GM21390 (cell line): Measurements from ENCODE around the gene SLC17A5.
"Not testable (repeated sequence)": the region's sequence is repeated elsewhere in the genome, so short reads cannot be mapped to it uniquely, and the experiment has no call there.

Experiments
- ATAC-seq: cut with Tn5 transposase; IDR thresholded peaks from one replicate; pipeline ENCODE4 v1.9.1; 2021; ENCODE audit not compliant: unreplicated experiment

SLC17A5 gene, protein sequence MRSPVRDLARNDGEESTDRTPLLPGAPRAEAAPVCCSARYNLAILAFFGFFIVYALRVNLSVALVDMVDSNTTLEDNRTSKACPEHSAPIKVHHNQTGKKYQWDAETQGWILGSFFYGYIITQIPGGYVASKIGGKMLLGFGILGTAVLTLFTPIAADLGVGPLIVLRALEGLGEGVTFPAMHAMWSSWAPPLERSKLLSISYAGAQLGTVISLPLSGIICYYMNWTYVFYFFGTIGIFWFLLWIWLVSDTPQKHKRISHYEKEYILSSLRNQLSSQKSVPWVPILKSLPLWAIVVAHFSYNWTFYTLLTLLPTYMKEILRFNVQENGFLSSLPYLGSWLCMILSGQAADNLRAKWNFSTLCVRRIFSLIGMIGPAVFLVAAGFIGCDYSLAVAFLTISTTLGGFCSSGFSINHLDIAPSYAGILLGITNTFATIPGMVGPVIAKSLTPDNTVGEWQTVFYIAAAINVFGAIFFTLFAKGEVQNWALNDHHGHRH

DNA sequence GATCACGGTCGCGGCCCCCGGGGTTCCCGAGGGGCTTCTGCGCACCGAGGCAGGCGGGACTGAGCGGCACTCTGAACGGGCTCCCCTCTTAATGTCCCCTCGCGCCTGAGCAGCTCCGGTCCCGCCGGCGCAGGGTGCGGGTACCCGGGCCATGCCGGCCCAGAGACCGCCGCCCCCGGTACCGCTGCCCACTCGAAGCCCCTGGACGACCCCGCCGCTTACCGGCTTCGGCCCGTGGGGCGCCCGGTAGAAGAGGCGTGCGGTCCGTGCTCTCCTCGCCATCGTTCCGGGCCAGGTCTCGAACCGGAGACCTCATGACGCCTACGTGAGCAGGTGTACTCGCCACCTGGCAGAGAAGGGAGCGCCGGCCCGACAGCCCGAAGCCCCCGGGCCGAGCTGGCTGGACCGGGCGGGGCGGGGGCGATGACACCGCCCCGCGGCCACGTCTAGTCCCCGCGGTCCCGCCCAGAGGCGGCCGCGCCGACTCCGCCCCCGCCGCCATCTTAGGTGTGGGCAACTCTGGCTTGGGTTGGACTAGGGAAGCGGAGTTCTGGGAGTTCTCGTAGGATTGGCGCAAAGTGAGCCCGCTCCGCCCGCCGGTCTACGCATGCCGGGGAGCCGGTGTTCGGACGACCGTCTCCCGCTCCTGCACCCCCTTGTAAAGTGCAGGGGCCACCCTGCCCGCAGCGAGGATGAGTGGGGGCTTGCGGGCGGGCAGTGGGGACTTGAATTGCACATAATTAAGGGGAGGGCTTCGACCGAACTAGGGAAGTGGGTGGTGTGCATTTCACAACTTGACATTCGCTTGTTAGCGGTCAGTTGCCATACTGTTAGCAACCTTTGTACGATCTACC, at the start of gene SLC17A5:
SLC17A5 (minus strand) TSS at position 422 of the 854 bp plus-strand sequence; CDS start at position 316, 106 bp downstream.
- peak; percentile 87 for ATAC-seq

DNA sequence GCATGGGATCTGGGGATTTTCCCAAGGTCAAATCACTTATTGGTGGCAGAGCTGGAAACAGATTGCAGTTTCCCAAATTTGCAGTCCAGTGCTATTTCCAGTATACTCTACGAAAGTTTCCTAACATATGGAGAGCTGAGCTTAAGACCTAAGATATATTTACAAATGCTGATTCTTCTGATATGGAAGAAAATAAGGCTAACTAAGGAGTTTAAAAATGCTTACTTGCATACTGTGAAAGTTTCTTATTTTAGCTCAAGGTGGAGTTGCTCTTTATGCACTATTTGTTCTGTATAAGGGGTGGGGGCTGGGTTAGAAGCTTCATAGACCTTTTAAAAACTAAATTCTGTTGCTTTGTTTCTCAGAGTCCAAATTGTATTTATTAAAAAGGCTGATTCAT, 49.7 kb upstream of the SLC17A5 start:
- ATAC-seq = no peak

DNA sequence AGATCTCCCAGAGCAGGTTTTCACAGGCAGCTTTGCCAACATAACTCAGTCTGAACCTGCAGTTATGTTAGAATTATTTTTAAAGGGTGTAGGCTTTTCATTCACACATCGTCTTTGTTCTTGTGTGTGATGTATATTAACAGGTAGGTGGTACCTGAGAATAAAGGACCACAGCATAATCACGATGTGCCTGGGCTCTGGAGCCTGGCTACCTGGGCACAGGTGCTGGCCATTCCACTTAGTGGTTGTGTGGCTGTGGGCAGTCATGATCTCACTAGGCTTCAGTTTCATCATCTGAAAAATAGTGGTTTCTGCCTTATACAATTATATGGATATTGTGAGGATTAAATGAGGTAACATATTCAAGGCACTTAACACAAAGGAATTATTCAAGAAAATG, 48.7 kb upstream of the SLC17A5 start:
- no peak for ATAC-seq

DNA sequence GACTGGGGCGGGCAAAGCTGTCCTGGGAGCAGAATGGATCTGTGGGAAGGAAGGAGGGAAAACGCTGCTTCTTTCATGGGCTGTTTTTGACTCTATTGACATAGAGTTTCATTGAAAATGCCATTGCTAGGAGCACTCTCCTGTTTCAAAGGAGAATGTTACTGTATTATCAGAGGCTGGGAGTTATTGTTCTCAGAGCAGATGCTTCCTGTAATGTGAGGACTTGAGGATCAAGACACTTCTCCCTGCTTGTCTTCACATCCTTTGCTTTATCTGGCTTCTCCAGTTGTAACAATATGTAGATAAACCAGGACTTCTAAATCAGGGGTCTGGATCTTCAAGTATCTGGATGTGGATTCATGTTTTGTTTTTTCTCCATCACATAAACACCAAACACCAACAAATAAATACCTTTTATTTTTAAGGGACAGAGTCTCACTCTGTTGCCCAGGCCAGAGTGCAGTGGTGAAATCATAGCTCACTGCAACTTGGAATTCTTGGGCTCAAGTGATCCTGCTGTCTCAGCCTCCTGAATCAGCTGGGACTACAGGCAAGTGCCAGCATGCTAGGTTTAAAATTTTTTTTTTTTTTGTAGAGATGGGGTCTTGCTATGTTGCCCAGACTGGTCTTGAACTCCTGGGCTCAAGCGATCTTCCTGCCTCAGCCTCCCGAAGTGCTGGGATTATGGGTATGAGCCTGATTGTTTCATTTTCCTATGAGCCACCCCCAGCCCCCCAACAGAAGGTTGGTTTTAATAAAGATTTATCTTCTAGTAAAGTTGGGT, 46.1 kb upstream of the SLC17A5 start:
- ATAC-seq = no peak

DNA sequence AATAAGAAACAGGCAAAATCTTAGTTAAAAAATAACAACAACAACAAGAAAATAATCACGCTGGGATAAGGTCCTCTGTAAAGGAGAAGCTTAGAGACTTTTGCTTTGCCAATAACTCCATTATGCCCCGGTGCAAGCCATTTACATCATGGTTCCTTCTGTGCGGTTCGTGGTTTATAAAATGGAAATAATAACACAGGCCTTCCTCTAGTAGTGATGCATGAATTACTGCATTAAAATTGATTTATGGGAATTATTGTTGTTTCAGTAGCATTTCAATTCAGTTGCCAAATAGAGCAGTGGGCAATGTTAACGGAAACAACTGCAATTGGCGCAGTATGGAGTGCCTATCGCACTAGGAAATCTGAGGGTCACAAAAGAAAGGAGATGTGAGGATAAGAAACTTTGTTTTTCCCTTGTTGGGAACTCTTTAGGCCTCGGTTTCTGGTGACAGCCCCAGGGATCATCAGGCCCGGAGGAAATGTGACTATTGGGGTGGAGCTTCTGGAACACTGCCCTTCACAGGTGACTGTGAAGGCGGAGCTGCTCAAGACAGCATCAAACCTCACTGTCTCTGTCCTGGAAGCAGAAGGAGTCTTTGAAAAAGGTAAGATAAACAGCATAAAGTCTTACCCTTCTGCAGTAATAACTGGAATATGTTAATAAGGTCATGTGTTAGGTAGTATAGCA, 43.3 kb upstream of the SLC17A5 start:
- ATAC-seq = no peak

DNA sequence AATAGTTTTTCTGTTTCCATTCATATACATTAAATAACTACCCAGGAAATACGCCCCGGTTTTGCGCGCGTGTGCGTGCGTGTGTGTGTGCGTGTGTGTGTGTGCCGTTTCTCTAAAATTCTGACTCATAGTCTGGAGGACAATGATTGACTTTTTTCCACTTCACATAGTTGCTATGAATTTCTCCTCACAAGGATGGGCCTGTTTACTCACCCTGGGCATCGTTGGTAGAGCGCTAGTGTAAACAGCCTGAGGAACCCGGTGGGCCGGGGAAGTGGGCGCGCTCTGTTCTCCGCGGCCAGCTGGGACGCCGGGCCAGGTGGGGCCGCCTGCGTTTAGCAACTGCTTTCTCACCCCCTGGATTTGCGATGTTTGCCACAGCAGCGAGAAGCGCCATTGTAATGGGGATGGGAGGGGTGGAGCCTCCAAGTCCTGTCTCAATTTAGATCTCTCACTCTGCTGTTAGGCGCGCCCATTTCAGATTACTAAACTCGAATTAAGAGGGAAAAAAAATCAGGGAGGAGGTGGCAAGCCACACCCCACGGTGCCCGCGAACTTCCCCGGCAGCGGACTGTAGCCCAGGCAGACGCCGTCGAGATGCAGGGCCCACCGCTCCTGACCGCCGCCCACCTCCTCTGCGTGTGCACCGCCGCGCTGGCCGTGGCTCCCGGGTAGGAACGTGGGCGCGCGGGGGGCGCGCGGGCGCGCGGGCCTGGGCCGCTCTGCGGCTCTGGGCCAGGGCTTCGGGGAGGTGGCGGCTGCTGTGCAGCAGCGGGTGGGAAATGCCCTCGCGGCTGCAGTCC, 42.0 kb upstream of the SLC17A5 start, which contains the start of gene CD109:
CD109 (plus strand) TSS at position 585 of the 803 bp plus-strand sequence; CDS start at position 598, 13 bp downstream.
- peak; percentile 49 for ATAC-seq

DNA sequence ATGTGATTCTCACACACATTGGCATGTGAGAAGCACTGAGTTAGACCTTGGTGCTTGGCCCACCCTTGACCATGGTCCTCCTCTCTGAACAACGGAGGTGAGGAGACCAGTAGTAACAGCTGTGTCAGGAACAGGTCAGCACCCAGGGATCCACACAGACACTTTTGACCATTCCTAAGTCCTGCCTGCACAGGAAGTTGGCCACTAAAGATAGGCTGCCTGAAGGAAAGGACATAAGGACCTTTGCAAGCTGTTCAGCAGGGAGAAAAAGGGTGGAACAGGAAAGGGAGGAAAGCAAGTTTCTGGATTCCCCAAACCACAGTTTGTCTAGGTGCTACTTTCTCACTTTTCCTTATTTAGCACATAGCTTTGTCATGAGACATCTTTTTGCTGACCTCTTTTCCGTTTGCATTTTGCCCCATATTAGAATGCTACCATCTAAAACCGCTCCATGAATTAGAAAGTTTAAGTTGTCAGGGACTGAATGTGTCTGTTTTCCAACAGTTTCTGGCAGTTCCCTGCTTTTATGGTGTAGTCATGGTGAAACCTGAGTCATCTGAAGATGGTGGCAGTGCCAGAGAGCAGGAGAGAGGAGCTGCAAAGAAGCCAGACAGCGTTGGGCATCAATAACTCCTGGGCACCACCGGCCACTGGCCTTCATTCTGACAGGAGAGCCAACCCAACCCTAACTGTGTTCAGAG, 41.1 kb upstream of the SLC17A5 start:
- no peak for ATAC-seq

DNA sequence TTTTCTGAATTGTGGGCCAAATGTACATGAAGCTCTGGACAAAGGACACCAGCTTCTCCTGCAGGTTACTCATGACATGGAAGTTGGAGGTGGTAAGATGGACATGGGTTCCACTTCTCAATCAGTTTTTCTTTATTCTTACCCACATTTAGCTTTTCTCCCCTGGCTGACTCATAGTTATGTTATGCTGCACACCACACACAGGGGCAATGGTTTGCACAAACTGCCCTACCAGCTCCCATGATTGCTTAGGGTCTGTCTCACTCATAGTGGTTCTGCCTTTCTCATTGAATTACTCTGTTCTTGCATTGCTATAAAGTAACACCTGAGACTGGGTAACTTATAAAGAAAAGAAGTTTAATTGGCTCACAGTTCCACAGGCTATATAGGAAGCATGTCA, 37.7 kb upstream of the SLC17A5 start:
- no peak for ATAC-seq

DNA sequence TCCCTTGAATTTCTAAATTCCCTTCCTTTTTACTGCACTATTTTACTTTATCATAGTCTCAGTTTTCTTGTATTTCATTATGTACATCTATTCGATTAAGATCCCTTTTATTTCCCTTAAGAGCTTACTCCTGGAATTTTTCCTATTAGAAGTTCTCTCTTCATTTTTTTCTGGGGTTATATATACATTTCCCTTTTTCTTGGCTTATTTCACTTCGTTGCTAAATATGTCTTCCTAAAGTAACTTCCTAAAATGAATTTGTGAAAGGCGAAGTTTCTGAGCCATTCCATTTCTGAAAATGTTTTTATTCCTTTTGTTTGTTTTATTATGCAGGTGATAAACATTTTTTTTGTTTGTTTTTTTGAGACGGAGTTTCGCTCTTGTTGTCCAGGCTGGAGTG, 36.3 kb upstream of the SLC17A5 start:
- no peak for ATAC-seq

DNA sequence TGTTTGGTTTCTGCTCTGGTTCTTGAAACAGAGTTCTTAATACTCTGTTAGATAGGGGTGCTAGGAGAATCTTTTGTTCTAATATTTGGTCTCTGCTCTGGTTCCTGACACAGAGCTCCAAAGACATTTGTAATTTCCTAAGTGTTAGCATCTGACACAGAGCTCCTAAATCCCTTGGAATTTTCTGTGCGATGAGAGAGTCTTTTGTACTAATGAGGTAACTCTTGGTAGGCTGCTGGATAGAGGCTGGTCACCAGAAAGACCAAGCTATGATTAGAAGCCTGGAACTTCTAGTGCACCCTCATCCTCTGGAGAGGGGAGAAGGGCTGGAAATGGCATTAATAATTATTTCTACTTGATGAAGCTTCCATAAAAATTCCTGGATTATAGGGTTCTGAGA, 34.6 kb upstream of the SLC17A5 start:
- no peak for ATAC-seq

DNA sequence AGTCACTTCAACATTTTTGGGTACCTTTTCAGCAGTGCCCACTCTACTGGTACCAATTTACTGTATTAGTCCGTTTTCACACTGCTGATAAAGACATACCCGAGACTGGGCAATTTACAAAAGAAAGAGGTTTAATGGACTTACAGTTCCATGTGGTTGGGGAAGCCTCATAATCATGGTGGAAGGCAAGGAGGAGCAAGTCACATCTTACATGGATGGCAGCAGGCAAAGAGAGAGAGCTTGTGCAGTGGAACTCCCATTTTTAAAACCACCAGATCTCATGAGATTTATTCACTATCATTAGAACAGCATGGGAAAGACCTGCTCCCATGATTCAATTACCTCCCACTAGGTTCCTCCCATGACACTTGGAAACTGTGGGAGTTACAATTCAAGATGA, 29.8 kb upstream of the SLC17A5 start:
- not testable (repeated sequence) for ATAC-seq

DNA sequence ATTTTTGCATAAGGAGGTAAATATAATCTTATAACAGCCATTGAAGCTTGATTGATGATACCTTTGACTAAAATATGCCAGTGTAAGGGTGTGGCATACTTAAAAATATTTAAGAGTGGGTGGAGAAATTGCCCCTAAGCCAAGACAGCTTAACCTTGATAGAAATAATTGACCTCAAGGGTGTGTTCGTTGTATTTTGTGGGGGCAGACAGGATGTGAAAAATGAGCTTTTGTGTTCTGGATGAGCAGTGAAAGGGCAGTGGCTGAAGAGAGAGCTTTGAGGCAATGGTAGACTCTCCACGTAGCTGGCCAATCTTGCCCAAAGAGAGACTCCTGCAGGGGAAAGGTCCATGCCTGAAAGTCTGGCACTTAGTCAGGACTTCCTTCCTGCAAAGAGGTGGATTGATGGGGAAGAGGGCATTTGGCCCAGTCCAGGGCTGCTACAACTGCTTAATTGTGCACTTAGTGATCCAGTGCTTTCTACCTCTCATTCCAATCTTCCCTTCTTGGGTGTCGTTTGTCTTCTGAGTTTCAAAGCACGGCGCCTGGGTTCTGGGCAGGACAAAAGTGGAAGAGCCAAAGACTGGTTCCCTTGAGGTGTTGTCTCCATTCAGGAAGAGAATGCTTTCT, 26.6 kb upstream of the SLC17A5 start:
- no peak for ATAC-seq

DNA sequence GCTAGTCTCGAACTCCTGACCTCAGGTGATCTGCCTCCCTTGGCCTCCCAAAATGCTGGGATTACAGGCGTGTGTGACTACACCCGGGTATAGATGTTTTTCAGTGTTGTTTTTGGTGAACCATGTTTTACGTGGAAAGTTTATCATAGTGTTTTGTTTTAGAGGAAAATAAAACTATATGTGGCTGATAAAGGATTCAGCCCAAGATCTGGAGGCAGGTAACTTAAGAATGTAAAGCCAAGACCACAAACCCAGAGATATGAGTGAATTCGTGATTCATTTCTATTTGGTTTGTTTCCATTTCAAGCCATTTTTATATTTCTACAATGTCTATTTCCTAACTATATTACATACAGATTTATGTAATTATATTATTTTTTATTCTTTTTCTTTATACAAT, 26.1 kb upstream of the SLC17A5 start:
- ATAC-seq = not testable (repeated sequence)

DNA sequence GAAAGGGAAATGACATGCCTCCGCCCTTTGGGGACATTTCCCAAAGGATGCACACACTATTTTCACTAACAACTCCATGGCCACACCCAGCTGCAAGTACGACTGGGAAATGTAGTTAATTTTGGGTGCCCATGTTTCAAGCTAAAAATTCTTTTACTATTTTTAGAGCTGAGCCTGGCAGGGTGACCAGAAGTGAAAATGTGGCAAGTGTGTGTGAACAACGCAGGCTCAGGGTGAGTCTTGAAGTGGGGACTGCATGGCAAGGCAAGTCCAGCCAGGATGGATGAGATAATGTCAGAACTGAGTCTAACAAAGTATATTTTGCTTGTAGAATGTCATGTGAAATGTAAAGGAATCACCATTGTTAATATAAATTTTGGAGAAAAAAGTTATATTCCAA, 25.2 kb upstream of the SLC17A5 start:
- ATAC-seq = no peak

DNA sequence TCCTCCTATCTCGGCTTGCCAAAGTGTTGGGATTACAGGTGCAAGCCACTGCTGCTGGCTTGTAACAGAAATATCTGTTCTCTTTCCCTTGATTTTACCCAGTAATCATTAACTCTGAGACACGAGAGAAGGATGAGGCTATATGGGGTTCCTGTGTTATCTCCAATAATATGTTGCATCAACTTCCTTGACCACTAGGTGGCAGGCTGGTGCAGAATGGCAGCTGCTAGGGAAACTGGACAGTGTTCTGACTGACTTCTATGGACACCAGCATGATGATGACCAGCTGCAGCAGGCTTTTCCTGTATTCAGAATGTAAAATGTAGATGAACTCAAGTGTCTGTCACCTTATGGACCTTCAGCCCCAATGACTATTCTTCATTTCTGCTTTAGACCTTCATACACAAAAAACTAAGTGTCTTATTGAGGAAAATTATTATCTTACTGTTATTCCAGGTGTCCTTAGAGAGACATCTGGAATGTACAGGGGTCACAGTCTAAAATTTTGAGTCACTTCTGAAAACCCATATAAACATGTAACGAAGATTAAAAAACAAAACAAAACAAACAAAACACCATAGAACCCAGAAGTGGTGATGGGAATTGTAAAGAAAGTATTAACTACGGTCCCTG, 21.8 kb upstream of the SLC17A5 start:
- peak; percentile 97 for ATAC-seq

DNA sequence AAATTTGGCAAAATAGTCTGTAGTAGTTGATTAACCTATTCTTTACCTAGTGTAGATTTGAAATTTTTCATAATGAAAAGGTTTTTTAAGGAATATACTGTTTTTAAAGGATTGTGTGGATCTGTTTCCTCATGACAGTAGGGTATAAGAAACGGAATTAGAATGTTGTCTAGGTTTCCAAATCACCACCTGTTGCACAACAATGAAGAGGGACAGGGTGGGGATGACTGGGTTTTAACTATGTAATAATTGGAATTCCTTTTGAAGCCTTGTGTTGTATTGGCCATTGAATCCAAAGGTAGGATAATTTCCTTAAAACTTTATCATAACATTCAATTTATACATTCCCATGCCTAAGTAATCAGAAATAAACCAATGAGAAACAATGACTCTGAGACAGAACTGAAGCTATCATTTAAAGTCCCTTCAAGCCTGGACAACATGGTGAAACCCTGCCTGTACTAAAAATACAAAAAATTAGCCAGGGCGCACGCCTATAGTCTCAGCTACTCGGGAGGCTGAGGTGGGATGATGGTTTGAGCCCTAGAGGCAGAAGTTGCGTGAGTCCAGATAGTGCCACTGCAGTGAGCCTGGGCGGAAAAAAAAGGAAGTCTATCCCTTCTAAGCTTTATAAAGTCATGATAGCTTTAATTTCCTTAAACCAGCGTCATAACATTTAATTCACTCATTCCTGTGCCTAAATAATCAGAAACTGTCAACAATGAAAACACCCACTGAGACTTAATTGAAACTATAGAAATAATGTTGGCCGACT, 18.3 kb upstream of the SLC17A5 start:
- no peak for ATAC-seq

DNA sequence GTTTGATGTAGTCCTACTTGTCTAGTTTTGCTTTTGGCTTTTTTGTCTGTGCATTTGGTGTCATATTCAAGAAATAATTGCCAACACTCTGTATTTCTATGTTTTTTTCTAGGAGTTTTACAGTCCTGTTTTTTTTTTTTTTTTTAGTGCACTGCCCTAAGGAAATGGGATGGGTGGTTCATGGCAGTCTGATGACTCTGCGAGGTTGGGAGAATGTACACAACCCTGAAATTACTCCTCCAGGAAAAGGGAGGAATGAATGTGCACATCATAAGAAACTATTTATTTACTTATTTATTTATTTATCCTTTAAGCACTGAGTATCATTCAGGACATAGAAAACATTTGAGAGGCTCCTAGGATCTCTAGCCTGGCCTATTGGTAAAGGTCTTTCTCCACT, 15.2 kb upstream of the SLC17A5 start:
- ATAC-seq = no peak
